AG09319 (cell line): ENCODE measurements around the gene DNAI2.

Experiments
- DNase-seq: peaks from one replicate; pipeline ENCODE4 v3.0.0-alpha.2; 2010; ENCODE audit warnings: low read depth; ENCODE audit errors: extremely low read depth
- CTCF ChIP-seq: IDR thresholded peaks from 2 replicates; pipeline ENCODE4 v1.5.1; 2011; ENCODE audit warnings: low read depth, mild to moderate bottlenecking, inconsistent platforms, low read length, moderate library complexity

The DNAI2 gene

GRCh38 chr17:74351552-74352210 lies 77.6 kb downstream of the DNAI2 start:
- DNase-seq: no peak
- TF ChIP-seq CTCF: no peak

GRCh38 chr17:74353446-74354060 lies 79.5 kb downstream of the DNAI2 start:
- no peak for TF ChIP-seq CTCF
- DNase-seq: no peak

GRCh38 chr17:74354123-74354522 lies 80.1 kb downstream of the DNAI2 start:
- DNase-seq: no peak
- no peak; the same call in none of the 2 replicates for TF ChIP-seq CTCF

- no peak for TF ChIP-seq CTCF
- DNase-seq: no peak
Observed at GRCh38 chr17:74354561-74354960, 80.5 kb downstream of the DNAI2 start.

GRCh38 chr17:74355065-74355464 lies 81.0 kb downstream of the DNAI2 start:
- no peak for TF ChIP-seq CTCF

GRCh38 chr17:74356646-74357465 lies 82.8 kb downstream of the DNAI2 start:
- DNase-seq: no peak
- no peak for TF ChIP-seq CTCF

More at GRCh38 chr17:74355065-74355464, 81.0 kb downstream of the DNAI2 start:
- DNase-seq: no peak

- no peak for TF ChIP-seq CTCF
- DNase-seq: no peak
Observed at GRCh38 chr17:74357466-74357809, 83.4 kb downstream of the DNAI2 start.
